Kidney (tissue), 14 donors: Measurements from ENCODE around the gene ITPK1. TPM values are rescaled to one million over a fixed set of nuclear protein-coding genes. Genes with fewer than 3 reads are reported as not detected.

Experiments used
- DNase-seq, 5 donors: peaks; one replicate each; pipeline ENCODE4 v3.0.0-alpha.2; 2013 to 2020
- FAIRE-seq: peaks from 2 replicates; lab custom pipeline; 2012; peaks lifted over from hg19 to GRCh38; lab: Jason Lieb, UNC
- H3K27ac ChIP-seq, 2 donors: one replicate each; pipeline ENCODE4 v1.7.0; 2013; ENCODE audit warnings: low read depth in 2 of 2, low read length in 2 of 2, inconsistent platforms in 1 of 2
- H3K27me3 ChIP-seq: one replicate; pipeline ENCODE4 v1.7.1; 2013; ENCODE audit warnings: low read length, inconsistent platforms; ENCODE audit not compliant: control insufficient read depth, insufficient read depth
- H3K36me3 ChIP-seq, 3 donors: one replicate each; pipeline versions ENCODE4 v1.7.0 to v1.7.1; 2013; ENCODE audit warnings: low read length in 3 of 3, control low read depth in 1 of 3, inconsistent platforms in 1 of 3; ENCODE audit not compliant: insufficient read depth in 3 of 3, control insufficient read depth in 2 of 3
- H3K4me1 ChIP-seq, 3 donors: one replicate each; pipeline versions ENCODE4 v1.7.0 to v1.7.1; 2013; ENCODE audit warnings: low read length in 3 of 3, inconsistent platforms in 1 of 3, low read depth in 1 of 3; ENCODE audit not compliant: control insufficient read depth in 2 of 3, insufficient read depth in 2 of 3
- H3K4me3 ChIP-seq, 3 donors: one replicate each; pipeline versions ENCODE4 v1.7.0 to v1.8.1; 2013; ENCODE audit warnings: low read length in 3 of 3, control low read depth in 1 of 3, inconsistent platforms in 1 of 3
- H3K9ac ChIP-seq, 3 donors: one replicate each; pipeline versions ENCODE4 v1.7.0 to v1.7.1; 2013; ENCODE audit warnings: low read length in 3 of 3, control low read depth in 1 of 3, inconsistent platforms in 1 of 3
- H3K9me3 ChIP-seq, 3 donors: one replicate each; pipeline versions ENCODE4 v1.7.0 to v1.7.1; 2013; ENCODE audit warnings: low read length in 3 of 3, control low read depth in 1 of 3, inconsistent platforms in 1 of 3; ENCODE audit not compliant: control insufficient read depth in 2 of 3, insufficient read depth in 1 of 3
- intact Hi-C: fragments of 100-400 bp; cut with DNase I; formaldehyde crosslinking; loops from one replicate; pipeline ENCODE4 v1.11.1; 2022
- polyA plus RNA-seq: library from polyadenylated mRNA; stranded (reverse); fragments of 350-450 nt; fragmentation: Illumina TruSeq; extraction: RNeasy Lipid Tissue Mini Kit (QIAGEN cat#74804); gene quantifications from one replicate; pipeline ENCODE4 v1.2.3, GENCODE V29; 2014; ENCODE audit warnings: low read depth, low replicate concordance; ENCODE audit not compliant: insufficient read depth
- total RNA-seq: library from RNA; stranded (reverse); fragmentation: NEBNext Ultra II Directional; extraction: Animal tissue kit (Norgen Biotek cat#: 25700); gene quantifications from one replicate; pipeline ENCODE4 v1.2.1, GENCODE V29; 2021
- TF ChIP-seq, protein P1 (sequence below): IDR thresholded peaks from 3 replicates; pipeline ENCODE4 v1.5.1; 2012; ENCODE audit warnings: mild to moderate bottlenecking, moderate library complexity, borderline replicate concordance; ENCODE audit not compliant: insufficient read depth; ENCODE audit errors: extremely low read depth
- donor health status: control.
- donor health status: control.
- donor health status: control.
- donor health status: control.
- donor health status: control.
- donor health status: DM: yes; HTN: yes; CAD: no.
- donor health status: Normal renal cell carcinoma (clear cell type).

The ITPK1 gene
- total and polyA plus RNA-seq, 2 donors from 2014 or later = 43.6 to 92.0 TPM

DNA sequence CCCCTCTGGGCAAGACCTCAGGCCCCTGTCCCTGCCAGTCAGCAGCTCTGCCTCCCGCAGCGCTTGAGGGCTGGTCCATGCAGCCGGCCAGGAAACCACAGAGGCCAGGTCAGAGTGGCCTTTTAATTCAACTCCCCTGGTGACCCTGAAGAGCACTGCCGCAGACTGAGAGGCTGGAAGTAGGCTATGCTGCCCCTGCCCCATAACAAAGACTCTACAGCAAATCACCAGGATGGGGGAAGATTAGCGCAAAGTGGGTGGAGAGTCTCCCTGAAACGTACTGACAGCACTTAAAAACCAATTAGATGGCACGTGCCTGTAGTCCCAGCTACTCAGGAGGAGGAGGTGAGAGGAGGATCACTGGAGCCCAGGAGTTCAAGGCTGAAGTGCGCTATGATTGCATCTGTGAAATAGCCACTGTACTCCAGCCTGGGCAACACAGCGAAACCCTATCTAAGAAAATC is 70.5 kb downstream of the ITPK1 start:
- Histone ChIP-seq H3K27me3 (no peaks in the 10 kb centered on the region), H3K27ac (peak overlapping the region; percentile 43), H3K4me1 (peaks cover 0 to 62% (median 61%) of the 10 kb centered on the region in 3 donors), H3K4me3 (no peak overlapping the region), H3K9me3 (no peaks in the 10 kb centered on the region), H3K36me3 (no peaks in the 10 kb centered on the region), H3K9ac (no peak overlapping the region)
- intact Hi-C loops = no loop called here
- no peak for FAIRE-seq
- TF ChIP-seq, protein P1, sequence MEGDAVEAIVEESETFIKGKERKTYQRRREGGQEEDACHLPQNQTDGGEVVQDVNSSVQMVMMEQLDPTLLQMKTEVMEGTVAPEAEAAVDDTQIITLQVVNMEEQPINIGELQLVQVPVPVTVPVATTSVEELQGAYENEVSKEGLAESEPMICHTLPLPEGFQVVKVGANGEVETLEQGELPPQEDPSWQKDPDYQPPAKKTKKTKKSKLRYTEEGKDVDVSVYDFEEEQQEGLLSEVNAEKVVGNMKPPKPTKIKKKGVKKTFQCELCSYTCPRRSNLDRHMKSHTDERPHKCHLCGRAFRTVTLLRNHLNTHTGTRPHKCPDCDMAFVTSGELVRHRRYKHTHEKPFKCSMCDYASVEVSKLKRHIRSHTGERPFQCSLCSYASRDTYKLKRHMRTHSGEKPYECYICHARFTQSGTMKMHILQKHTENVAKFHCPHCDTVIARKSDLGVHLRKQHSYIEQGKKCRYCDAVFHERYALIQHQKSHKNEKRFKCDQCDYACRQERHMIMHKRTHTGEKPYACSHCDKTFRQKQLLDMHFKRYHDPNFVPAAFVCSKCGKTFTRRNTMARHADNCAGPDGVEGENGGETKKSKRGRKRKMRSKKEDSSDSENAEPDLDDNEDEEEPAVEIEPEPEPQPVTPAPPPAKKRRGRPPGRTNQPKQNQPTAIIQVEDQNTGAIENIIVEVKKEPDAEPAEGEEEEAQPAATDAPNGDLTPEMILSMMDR = no peak
- peak in 1 of 5 donors; percentile 39 for DNase-seq

DNA sequence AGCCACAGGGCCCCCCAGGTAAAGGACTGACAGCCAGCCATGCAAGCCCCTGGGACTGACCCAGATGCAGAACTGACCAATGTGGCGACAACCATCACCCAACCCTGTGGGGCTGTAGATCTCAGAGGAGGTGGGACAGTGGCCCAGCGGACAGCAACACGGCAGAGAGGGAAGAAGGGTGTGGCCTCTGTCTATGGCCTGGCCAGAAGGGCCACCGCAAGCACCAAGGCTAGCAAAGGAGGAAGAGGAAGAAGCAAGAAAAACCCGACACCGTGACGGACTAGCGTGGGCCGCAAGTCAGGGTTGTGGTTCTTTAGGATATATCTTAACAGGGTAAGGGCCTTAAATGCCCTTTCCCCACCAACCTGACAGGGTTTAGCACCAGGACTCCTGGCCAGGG is 71.2 kb downstream of the ITPK1 start:
- intact Hi-C loops = no loop called here
- H3K9ac ChIP-seq = no peak overlapping the region
- DNase-seq (no peak), FAIRE-seq (no peak)
- no peaks in the 10 kb centered on the region for H3K9me3 ChIP-seq
- TF ChIP-seq, protein P1 = no peak
- H3K4me1 ChIP-seq = peaks cover 0 to 57% (median 56%) of the 10 kb centered on the region in 3 donors
- no peaks in the 10 kb centered on the region for H3K36me3 ChIP-seq
- no peaks in the 10 kb centered on the region for H3K27me3 ChIP-seq
- H3K4me3 ChIP-seq = no peak overlapping the region
- H3K27ac ChIP-seq = peak overlapping the region; percentile 43

DNA sequence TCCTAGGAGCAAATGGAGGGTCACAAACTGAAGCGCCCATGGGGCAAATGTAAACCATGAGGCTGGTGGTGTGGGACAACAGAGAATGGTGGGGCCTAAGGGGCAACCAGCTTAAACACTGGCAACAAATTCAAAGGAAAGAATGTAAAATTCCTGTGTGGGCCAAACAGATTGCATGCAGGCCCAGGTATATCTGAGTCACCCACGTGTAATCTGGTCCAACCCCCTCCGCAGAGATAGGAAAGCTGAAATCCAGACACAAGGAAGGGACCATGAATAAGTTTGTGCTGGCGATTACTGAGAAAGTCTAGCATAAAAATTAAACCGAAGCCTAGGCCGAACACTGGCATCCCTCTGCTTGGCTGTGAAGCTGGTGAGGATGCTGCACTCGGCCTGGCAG is 71.6 kb downstream of the ITPK1 start:
- H3K9ac ChIP-seq = peak overlapping the region in 1 of 3 donors; percentile 14
- DNase-seq (no peak), FAIRE-seq (no peak)
- H3K27me3 ChIP-seq = no peaks in the 10 kb centered on the region
- H3K4me3 ChIP-seq = no peak overlapping the region
- peaks cover 0 to 56% (median 54%) of the 10 kb centered on the region in 3 donors for H3K4me1 ChIP-seq
- no peaks in the 10 kb centered on the region for H3K9me3 ChIP-seq
- H3K27ac ChIP-seq = peak overlapping the region; percentile 61 to 71
- intact Hi-C loops = no loop called here
- no peaks in the 10 kb centered on the region for H3K36me3 ChIP-seq
- TF ChIP-seq, protein P1 = no peak
